Body of pancreas (tissue), 2 donors: ENCODE data around the gene PCMT1. TPM values are rescaled to one million over a fixed set of nuclear protein-coding genes. Genes with fewer than 3 reads are reported as not detected.

Experiments
- total RNA-seq, 2 donors: library from RNA; depleted of rRNA; stranded (reverse); fragments of >200 nt; gene quantifications; one replicate each; pipeline ENCODE4 v1.1.0, GENCODE V29; 2016

PCMT1 gene
- total RNA-seq, 2 donors from 2014 or later = 26.2 to 26.7 TPM

Other genes with a start within 250 kb of the PCMT1 start
- gene PPIL4, start 203.7 kb upstream of the PCMT1 start, total RNA-seq = 10 to 100 TPM; 14.5 to 24.1 TPM
- 10 to 100 TPM; 25.7 to 33.7 TPM for gene GINM1, start 183.4 kb upstream of the PCMT1 start, total RNA-seq
- gene KATNA1, start 101.0 kb upstream of the PCMT1 start, total RNA-seq = 1 to 10 TPM; 4.3 to 8.8 TPM
- 10 to 100 TPM; 12.7 to 15.5 TPM for gene LATS1, start 31.6 kb upstream of the PCMT1 start, total RNA-seq
- 10 to 100 TPM in 1 of 2 donors, 1 to 10 TPM in 1; 8.6 to 22.8 TPM for gene NUP43, start 3.2 kb upstream of the PCMT1 start, total RNA-seq
- gene LRP11, start 114.6 kb downstream of the PCMT1 start, total RNA-seq = 10 to 100 TPM; 21.0 to 28.0 TPM
- not detected for gene RAET1E, start 148.4 kb downstream of the PCMT1 start, total RNA-seq
- gene RAET1G, start 173.4 kb downstream of the PCMT1 start, total RNA-seq = not detected
- under 1 TPM in 1 of 2 donors, not detected in 1; 0.26 TPM for gene ULBP2, start 192.3 kb downstream of the PCMT1 start, total RNA-seq
- not detected for gene ULBP1, start 214.2 kb downstream of the PCMT1 start, total RNA-seq